HG03460 (cell line): ENCODE results near the gene TMEM209.

ENCODE experiments used
- ATAC-seq: cut with Tn5 transposase; IDR thresholded peaks from one replicate; pipeline ENCODE4 v1.9.1; 2021; ENCODE audit not compliant: unreplicated experiment

TMEM209 gene

DNA sequence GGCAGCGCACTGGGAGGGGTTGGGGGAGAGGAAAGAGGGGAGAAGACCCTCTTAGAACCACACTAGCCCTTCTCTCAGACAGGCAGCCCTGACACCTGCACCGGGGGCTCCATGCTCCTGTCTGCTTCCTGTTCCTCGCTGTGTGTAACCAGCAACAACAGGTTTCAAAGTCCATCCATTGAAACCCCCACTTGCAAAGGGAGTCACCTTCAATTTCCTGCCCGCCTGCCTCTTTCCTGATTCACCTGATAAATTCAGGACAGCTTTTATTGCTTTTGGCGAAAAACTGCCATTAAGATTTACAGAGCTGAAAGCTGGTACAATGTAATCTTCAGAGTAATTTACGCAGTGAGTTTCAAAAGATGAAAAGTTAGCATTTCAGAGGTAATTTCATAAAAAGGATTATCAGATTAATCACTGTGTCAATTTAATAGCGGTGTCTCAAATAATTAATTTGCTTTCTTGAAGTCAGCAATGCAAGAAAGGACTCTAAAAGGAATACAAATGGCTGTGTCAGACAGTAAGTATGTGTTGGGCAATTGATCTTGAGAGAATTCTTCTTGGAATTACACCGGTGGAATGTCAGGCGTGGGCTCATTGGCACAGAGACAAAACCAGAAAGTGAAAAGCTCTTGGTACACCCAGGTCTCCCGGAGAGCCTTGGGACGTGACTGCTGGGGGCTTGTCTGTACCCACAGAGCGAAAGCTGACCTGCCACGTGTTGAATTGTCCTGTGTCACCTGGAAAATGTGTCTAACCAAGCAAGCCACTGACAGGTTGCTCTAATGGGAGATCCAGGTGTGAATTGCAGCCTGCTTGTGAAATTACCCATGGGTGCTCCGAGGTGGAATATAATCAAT lies 60.7 kb downstream of the TMEM209 start:
- ATAC-seq = no peak

DNA sequence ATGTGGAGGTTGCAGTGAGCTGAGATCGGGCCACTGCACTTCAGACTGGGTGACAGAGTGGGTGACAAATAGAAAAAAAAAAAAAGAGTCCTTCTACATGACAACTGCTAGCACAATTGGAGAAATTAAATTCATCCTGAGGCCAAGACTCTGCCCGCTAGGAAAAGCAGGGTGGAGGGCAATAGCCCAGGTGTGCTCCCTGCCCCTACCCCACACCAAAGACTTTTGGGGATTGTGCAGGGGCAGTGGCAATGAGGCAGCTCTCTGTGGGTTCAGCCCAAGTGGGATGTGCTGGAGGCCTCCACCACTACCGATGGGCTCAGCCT lies 61.3 kb downstream of the TMEM209 start:
- ATAC-seq = no peak

DNA sequence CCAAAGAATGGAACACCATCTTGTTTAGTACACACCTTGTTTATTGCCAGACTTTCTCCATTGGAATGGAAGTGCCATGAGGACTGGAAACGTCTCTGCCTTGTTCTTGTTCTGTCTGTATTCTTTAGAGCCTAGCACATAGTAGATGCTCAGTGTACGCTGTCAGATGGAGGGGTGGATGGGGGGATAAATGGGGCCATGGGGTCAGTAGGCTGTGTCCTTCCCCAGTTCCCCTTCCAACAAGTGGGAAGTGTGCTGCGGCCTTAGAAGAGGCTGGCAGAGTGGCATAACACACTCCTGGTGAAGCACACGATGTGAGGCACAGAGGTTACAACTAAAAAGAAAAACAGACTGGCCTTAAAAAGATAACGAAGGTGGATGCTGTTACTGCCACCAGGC lies 61.9 kb downstream of the TMEM209 start:
- ATAC-seq = no peak

DNA sequence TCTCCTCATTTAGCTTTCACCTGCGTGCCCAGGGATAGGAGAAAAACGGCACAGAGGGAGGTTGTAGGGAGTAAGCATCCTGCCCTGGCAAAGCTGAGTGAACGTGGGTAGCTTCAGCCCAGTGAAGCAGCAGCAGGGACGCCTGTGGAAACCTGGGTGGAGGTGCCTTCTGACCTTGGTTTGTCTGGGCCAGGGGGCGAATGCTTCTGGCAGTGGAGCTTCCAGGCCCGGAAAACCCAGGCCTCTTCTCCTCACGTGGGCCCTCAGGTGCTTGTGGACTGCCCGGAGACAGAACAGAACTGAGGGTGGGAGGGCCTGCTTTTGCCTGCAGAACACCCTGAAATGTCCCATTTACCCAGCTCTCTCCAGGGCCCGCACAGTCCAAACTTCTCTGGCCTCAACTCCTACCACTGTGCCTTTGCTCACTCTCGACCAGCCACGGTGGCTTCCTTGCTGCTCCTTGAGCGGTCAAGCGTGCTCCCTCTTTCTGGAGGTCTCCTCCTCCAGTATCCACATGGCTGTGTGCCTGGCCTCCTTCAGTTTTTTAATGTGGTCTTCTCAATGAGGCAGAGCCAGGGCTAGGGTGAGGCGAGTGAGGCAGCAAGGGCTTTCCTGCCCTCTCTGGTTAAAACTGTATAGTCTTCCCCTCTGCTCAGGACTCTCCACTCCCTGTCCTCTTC lies 62.4 kb downstream of the TMEM209 start:
- ATAC-seq = no peak

DNA sequence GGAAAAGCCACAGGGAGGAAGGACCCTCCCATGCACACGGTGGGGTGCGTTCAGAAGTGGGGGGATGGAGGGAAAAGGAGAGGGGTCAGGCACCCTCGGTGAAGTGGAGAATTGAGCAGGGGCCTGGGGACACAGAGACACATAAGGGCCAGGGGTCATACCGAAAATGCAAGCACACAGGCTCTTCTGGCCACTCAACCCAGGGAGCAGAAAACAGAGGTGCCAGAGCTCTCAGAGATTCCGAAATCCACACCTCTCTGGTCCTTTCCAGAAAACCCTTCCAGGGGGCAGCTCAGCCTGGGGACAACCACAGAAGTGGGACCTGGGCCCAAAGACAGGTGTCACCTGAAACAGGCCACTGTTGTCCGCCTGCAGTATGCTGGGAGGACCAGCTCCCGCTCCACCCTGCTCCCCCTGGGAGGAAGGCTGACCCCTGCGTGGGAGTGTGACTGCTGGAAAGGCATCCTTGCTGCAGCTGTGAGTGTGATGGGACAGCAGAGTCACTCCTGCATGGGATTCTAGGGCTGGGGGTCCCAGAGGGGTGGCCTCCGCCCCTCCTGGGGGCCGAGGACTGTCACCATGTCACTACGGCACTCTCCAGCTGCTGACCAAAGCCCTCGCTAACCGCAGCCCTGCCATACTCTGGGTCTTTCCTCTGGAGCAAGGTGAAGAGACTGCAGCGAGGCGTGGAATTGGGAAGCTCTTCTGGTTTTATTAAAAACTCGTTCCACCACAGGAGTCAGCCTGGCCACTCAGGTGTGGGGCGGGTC lies 63.1 kb downstream of the TMEM209 start:
- ATAC-seq = no peak

DNA sequence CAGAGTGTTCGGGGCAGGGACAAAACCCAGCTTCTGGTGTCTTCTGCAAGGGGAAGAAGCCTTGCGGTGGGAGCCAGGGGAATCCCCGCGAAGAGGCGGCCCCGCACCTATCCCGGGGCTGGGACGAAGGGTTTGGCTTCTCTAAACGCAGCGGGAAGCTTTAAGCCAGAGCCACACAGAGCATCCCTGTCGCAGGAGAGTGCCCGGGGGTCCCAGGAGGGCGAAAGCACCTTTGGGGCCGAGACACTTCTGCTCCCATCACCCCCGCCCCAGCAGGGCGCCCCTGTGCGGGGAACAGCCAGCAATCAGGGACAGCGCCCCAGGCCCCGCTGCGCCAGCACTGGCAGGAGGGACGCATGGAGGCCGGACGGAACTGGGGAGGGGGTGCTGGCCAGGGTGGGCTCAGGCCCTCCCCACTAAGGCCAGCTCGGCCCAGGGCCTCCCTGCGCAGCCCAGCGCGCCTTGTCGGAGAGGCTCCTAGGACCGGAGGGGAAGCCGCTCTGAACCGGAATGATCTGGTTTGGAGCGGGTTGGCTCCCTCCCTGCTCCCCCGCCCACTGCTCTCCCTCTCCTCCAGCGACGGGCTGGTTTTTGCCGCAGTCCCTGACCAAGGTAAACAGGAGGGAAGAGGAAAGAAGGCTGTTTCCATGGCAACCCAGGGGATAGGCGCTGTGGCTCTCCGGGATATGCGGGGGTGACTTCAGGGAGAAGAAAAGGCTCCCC lies 63.9 kb downstream of the TMEM209 start:
- peak; percentile 56 for ATAC-seq

DNA sequence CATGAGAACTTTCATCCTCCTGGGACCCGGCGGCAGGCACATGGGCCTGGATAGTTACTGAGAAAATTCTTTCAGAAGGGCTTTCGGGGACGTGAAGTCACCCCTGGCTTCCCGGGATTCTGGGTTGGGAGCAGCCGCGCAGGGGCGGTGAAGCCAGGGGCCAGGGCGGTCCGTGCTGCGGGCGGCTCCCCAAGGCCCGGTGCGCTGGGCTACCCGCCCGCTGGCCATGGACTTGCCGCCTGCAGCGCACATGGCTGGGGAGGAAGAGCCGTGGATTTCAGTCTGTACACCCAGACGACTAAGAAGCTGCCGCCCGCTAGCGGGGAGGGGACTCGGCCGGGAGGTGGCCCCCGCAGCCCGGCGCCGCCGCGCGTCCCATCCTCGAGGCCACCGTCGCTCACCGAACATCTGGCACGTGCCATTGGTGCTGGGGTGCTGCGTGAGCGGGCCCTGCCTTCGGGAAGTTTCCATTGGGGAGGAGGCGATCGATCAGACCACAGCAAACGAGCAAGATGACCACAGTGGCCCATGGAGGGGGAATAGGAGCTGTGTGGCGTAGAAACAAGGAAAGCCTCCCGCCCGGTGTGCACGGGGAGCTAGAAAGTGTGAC lies 64.5 kb downstream of the TMEM209 start:
- no peak for ATAC-seq

DNA sequence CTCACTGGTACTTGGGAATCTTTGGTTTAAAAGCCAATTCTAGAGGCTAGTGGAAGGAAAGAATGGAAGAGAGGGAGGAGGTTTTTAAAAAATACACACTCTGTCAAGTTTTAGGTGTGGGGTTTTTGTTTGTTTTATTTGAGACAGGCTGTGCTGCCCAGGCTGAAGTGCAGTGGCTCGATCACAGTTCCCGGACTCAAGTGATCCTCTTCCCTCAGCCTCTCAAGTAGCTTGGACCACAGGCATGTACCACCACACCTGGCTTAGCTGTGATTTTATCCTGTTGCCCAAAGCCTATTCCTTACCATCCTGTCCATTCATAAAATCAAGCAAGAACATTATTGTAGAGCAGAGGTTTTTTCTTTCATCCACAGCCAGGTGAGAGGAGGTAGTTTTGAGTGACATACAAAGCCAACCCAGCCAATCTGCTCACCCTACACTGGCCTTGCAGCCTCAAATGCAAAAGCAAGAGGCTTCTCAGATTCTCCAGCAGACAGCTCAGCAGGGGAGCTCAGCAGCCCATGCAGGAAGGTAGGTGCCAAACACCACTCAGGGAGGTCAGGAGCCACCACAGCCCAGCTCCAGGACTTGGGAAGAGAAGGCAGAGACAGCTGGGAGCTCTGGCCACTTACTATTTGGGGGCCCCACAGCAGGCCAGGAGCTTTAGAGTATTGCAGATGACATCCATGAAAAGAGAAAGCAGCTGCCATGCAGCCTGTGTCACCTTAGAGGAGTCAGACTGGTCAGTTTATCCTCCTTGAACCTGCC lies 65.8 kb downstream of the TMEM209 start:
- ATAC-seq = no peak

DNA sequence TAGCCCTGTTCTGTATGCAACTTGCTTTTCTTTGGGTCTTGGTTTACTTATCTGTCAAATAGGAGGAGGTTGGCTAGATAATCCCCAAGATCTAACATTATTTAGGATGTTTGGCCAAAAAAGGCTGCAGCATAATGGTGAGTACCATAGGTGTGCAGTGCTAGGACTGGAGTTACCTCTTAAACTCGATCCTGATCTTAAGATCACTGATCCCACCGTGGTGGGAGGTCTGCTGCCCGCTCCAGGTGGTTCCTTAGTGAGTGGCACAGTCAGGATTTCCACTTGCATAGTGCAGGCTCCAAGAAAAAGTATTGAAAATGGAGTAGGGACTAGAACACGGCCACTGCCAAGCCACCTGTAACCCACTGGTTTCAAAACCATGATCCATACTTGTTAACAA lies 68.0 kb downstream of the TMEM209 start:
- ATAC-seq = no peak

DNA sequence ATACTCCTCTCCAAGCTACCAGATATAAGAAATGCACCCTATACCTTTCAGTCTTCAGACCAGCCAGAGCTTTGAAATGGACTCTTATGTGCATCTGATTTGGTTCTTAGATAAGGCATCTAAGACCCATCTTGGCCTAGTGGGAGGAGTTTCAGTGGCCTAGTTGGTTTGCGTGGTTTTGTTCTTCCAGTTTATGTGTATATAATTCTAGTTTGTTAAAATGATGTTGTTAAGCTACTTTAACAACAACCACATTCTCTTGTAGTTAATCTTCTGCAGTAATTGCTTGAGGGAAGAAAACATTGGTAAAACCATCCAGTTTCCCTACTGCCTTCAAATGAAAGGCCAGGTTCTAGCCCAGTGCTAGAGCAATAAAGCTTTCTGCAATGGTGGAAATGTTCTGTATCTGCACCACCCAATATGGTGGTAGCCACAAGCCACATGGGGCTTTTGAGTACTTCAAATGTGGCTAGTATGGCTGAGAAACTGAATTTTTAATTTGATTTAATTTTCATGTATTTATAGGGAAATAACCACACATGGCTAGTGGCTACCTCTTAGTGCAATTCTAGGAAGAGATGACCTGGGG lies 68.5 kb downstream of the TMEM209 start:
- ATAC-seq = no peak

DNA sequence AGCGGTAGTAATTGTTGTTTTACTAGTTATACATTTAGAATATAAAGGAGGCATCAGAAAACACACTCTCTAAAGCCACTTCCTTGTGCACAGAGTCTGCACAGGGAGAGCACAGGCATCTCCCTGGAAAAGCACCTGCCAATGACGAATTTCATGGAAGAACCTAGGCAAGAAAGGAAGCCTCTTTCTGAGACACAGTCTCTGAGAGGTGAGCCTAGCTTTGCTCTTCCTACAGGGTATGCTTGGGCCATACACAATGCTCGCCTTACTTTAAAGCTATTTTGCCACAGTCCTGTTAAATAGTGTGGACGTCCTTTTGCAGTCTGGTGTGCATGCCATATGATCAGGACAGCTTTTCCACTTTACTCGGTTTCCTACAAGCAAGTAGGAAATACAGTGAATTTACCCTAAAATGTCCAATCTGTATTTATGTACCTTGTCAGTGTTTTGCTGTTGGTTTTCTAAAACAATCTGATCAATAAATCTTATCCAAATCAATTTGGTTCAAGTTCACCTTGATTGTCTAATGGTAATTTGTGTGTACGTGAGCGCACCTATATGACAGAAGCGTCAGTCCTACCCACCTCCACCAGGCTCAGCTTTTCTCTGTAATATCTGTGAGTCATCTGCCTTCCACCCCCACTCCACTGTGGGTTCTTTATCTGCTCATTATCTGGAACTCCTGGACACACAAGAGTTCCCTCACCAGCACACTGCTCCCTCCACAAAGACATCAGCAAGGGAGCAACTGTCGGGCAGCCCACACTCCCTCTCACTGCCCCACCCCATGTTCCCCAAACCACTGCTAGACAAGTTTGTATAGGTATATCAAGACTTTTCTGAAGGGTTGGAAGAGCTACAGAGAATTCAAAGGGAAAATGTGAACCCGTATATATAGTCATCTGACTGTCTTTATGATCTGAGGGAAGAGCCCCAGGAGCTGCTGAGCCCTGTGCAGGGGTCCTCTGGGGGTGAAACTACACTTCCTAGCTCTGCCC lies 69.7 kb downstream of the TMEM209 start:
- no peak for ATAC-seq

DNA sequence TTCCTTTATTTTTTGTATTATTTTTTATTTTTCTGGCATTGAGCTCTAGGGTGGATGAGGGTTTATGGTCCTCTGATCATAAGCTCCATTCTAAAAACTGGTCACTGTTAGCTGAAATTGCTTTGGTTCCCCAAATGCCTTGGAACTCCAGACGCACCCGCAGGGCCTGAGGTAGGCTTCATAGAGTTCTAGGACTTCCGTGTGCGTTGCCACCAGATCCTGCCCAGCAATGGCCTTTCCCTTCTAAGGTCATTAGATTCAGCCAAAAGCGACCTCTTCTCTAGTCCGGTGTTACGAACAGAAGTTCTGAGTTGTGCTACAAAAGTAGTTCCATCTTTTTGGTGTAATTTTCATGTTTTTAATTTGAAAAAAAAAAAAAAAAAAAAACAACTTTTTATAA lies 70.5 kb downstream of the TMEM209 start:
- no peak for ATAC-seq

DNA sequence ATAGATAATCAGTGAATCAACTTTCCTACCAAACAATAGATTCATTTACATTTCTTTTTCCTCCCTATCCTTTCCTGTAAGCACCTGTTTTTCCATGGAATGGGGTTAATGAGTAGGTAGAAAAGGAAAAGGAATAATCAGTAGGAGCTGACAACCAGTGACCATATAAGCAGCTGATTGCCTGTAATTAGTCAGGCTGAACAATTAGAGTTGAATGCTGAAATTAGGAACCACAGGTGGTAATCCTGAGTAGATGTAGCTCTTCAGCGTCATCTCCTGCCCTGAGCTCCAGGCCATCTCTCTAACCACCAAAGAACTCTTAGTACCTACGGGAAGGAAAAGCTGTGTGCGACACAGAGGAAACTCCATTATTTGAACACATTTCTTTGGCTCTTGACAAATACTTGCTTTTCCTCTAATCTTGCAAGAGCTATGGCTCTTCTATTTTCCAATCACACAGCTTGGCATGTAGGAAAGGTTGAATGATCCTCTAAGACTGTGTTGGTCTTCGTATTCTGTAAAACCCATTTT lies 71.0 kb downstream of the TMEM209 start:
- no peak for ATAC-seq

DNA sequence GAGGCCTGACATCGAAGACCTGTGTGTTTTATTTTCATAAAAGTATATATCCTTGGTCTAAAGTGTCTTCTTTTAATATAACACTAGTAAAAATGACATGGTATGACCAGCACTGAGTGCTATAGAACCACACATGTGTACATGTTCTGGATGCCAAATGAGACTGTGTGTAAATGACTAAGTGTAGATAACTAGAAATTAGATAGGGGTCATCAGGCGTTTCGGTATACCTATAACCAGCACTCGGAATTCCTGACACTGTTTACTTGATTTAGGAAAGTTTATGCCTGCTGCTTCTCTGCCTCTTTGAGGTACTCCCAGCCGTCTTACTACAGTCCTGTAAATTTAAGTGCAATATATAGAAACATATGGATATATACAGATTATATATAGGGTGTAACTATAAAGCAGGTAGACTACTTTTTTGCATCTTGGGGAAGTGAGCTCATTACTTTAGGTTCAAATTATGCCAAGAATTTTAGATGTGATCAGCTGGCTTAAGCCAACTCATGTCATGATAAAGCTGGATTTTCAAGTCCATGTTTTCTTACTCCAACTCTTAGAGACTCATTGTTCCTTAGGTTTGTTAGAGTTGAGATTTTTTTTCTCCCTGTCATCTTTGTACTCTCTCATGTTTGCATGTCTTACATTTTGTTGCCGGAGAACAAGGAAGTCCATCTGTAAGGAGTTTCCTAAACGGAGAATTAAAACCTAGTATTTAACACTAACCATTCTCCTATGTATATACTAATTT lies 72.0 kb downstream of the TMEM209 start:
- ATAC-seq = no peak

DNA sequence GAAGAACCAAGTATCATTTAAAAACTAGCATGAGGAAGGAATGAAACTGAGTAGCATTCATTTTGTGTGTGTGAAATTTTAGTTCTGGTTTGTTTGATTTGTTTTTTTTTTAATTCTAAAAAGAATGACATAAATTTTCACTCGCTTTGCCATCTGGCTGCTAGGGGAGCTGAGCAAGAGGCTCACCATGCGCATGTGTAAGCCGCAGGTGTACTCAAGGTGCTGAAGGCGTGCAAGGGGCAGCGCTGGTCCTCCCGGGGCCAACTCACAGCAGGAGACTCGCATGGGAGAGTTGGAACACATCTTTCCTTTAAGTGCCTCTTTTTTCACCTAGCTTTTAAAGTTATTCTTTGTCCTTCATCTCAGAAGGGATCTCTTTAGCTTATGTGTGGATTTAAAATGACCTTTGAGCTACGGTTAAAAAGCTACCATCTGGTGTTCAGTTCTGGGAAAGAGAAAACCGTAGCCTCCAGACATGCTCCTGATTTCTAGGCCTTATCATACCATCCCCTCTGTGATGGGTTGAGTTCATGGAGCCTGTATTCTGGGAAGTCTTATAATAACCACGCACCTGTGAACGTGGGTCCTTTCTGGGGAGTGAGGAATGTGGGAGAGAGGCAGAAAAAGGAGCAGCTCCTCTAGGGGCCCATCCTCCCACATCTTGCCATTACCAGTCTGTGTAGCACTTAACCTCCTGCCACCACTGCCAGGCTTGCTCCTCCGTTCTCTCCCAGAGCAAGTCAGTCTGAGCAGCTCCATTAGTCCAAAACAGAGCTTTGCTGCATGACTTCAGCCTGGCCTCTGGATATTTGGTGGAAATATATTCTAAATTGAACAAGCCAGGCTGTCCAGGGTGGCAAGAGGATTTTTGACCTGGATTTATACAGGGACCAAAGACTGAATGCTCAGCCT lies 73.0 kb downstream of the TMEM209 start:
- ATAC-seq = no peak

DNA sequence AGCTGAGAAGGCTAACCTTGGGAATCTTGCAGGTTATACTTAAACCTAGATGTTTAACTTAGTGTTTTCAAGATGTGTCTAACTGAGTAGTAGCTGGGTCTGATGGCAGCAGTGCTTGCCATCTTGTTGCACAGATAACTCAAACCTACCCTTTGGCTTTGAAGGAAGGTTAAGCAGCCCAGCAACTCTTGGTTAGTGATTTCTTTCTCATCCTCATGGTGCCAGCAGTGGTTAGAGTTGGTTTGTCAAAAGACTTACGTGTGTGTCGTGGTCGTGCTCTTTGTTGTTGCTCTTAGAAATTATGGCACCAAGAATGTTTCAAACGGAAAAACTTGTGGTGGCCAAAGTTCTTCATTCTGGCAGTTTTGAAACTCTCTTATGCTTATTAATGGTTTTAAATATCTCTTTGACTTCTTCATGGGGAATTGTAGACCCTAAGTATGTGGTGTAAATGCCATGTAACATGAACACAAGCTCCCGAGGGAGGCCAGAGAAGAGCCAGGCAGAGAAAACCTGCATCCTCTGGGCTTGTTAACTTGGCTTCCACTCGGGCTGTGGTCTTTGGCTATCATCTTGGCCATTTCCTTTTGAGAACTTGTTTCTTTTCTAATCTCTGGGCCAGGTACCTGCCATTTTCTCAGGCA lies 73.9 kb downstream of the TMEM209 start:
- ATAC-seq = no peak
